ENCODE data around the gene S100A13.
"Not testable (repeated sequence)": the region's sequence is repeated elsewhere in the genome, so short reads cannot be mapped to it uniquely, and the experiment has no call there.

S100A13 gene

DNA sequence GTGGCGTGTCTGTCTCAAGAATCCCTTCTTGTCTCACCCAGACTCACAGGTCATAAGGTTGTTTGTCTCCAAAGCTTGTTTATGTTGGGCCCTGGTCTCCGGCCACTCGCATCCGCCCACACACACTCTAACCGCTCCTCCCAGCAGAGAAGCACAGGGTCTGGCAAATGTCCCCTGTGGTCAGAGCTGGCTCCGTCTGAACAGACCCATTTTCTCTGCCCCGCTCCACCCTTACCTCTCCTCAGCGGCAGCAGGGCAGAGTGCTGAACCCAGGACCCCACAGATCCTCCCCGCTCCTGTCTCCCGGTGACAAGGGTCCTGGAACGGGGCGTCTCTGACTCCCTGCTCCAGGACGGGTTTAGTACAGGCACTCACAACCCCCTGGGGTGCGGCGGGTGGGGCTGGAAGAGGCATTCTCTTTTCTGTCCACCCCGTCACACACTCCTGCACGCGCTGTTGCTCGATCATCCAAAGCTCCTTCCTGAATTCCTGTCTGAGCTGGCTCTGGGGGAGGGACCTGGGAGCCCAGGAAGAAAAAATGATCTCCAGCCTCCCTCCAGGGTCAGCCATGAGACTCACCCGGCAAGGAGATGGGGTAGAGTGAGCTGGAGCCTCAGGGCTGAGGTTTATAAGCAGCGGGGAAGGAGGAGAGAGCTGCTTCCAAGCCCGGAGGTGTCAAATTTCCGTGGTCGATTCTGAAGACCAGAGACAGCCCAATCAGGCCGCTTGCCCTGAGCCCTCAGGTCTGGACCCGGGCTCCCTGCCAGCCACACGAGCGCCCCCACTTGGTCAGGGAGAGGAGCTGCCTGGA, at the start of gene S100A13:
Gene S100A13 (minus strand): TSS at position 602 of the 811 bp plus-strand sequence. CDS start 1,033 bp downstream, outside the sequence.
- H3K9ac ChIP-seq (ENCODE audit: low read depth, low read length): peak within 1 kb of the TSS; percentile 58
- peaks cover 8% of the 10 kb centered on the region; the same call in 1 of the 2 replicates for H3K36me3 ChIP-seq (ENCODE audit: control insufficient read depth, insufficient read depth, low read length)
- no peaks in the 10 kb centered on the region for H3K27me3 ChIP-seq (ENCODE audit: control insufficient read depth, insufficient read depth, low read length)
- no peaks in the 10 kb centered on the region for H3K9me3 ChIP-seq (ENCODE audit: control insufficient read depth, insufficient read depth, low read length)
- peaks cover 23% of the 10 kb centered on the region for H3K4me1 ChIP-seq (ENCODE audit: control insufficient read depth, insufficient read depth, low read length)
- H3K27ac ChIP-seq (ENCODE audit: low read depth, low read length): peak within 1 kb of the TSS; percentile 84
- H3K4me3 ChIP-seq (ENCODE audit: low read depth, low read length): peak within 1 kb of the TSS; percentile 73

DNA sequence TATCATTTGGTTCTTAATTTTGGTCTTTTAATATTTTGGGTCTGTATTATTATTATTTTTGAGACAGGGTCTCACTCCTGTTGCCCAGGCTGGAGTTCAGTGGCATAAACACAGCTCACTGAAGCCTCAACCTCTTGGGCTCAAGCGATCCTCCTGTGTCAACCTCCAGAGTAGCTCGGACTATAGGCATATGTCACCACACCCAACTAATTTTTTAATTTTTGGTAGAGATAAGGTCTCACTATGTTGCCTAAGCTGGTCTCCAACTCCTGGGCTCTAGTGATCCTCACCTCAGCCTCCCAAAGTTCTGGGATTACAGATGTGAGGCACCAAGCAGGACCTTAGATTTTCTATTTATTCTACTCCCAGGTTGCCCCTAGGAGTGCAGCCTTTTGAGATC, 46.2 kb upstream of the S100A13 start:
- H3K4me3 ChIP-seq (ENCODE audit: low read depth, low read length): no peak overlapping the region
- peaks cover 15% of the 10 kb centered on the region for H3K36me3 ChIP-seq (ENCODE audit: control insufficient read depth, insufficient read depth, low read length)
- no peaks in the 10 kb centered on the region for H3K9me3 ChIP-seq (ENCODE audit: control insufficient read depth, insufficient read depth, low read length)
- H3K9ac ChIP-seq (ENCODE audit: low read depth, low read length): no peak overlapping the region
- peaks cover 7% of the 10 kb centered on the region; the same call in 1 of the 2 replicates for H3K4me1 ChIP-seq (ENCODE audit: control insufficient read depth, insufficient read depth, low read length)
- H3K27ac ChIP-seq (ENCODE audit: low read depth, low read length): no peak overlapping the region
- H3K27me3 ChIP-seq (ENCODE audit: control insufficient read depth, insufficient read depth, low read length): peaks cover 8% of the 10 kb centered on the region

DNA sequence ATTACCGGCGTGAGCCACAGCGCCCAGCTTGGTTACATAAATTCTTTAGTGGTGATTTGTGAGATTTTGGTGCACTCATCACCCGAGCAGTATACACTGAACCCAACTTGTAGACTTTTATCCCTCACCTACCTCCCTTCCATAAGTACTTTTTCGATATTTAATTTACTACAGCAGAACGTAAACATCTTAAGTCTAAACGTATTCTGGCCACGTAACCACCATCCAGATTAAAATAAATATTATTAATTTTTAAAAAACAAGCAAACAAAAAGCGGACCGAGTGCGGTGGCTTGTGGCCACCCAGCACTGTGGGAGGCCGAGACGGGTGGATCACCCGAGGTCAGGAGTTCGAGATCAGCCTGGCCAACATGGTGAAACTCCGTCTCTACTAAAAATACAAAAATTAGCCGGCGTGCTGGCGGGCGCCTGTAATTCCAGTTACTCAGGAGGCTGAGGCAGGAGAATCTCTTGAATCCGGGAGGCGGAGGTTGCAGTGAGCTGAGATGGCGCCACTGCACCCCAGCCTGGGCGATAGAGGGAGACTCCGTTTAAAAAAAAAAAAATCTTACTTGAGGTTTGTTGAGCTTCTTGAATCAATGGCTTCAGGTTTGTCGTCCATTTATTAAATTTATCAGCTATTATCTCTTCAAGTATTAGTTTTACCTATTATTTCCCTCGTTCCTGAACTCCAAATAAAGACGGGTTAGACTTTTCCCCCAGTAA, 44.5 kb upstream of the S100A13 start:
- not testable (repeated sequence) for H3K4me1 ChIP-seq (ENCODE audit: control insufficient read depth, insufficient read depth, low read length); H3K9me3 ChIP-seq (ENCODE audit: control insufficient read depth, insufficient read depth, low read length); H3K27me3 ChIP-seq (ENCODE audit: control insufficient read depth, insufficient read depth, low read length)
- peak overlapping the region; percentile 49 for H3K9ac ChIP-seq (ENCODE audit: low read depth, low read length)
- H3K4me3 ChIP-seq (ENCODE audit: low read depth, low read length): peak overlapping the region; percentile 85
- peaks cover 32% of the 10 kb centered on the region for H3K36me3 ChIP-seq (ENCODE audit: control insufficient read depth, insufficient read depth, low read length)
- peak overlapping the region; percentile 83 for H3K27ac ChIP-seq (ENCODE audit: low read depth, low read length)

DNA sequence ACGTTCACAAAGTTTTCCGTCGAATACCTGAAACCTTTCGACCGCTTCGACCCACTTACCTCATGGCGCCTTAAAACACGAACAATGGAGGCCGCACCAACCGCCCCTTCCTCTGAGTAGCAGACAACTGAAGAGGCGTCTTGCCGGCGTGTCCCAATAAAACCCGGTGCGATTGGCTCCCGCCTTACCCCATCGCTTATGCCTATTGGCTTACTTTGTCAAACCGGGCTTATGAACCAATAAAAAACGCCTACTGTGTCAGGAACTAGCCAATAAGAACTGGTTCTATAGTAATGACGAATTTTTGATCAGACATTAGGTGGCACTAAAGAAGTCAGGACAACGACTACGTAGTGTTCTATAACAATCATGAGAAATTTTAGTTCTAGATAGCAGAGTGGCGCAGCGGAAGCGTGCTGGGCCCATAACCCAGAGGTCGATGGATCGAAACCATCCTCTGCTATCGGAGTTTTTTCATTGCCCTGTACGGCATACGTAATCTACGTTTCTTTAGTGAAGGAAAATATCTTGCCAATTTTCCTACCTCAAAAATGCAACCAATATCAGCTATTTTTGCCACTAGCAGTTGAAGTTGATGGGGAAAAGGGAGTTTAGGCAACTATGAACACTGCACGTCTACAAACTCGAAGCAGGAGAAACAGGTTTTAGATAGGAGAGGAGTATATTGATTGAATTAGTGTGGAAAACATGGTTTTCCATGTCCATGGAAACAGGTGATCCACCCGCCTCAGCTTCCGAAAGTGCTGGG, 43.7 kb upstream of the S100A13 start, which contains the start of gene ILF2:
Gene ILF2 (minus strand): TSS at position 135 of the 769 bp plus-strand sequence. CDS start 71 bp downstream, at position 64.
- Histone ChIP-seq H3K27me3 (ENCODE audit: control insufficient read depth, insufficient read depth, low read length) (no peaks in the 10 kb centered on the region), H3K9me3 (ENCODE audit: control insufficient read depth, insufficient read depth, low read length) (no peaks in the 10 kb centered on the region), H3K4me1 (ENCODE audit: control insufficient read depth, insufficient read depth, low read length) (peaks cover 4% of the 10 kb centered on the region; the same call in 1 of the 2 replicates), H3K4me3 (ENCODE audit: low read depth, low read length) (peak within 1 kb of the TSS; percentile 85), H3K9ac (ENCODE audit: low read depth, low read length) (peak within 1 kb of the TSS; percentile 93), H3K27ac (ENCODE audit: low read depth, low read length) (peak within 1 kb of the TSS; percentile 86), H3K36me3 (ENCODE audit: control insufficient read depth, insufficient read depth, low read length) (peaks cover 40% of the 10 kb centered on the region)

DNA sequence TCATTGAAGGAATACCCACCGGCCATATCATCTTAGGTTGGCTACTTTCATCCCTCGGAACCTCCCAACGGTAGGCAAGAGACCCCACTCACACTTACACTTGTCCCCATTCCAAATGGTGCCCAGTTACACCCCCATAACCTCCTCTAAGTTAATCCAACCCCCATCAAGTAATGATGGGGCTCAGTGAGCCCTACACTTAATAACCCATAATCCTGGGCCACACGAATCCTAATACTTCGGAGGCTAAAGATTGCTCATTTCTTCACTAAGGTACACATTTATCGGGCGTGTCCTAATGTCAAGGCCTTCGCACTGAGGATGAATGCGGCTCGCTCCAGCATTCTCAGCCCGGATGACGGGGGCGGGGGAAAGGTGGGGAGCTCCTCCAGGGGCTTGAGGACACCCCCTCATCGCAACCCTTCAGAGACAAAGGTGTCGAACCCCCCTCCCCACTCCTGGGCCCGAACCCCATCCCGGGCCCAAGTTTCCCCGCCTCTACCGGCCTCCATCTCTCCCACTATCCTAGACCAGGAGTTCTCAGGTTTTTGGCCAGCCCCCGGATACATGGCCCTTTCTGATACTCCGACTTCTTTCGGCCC, 43.1 kb upstream of the S100A13 start:
- Histone ChIP-seq H3K9ac (ENCODE audit: low read depth, low read length) (peak overlapping the region; percentile 93), H3K4me3 (ENCODE audit: low read depth, low read length) (peak overlapping the region; percentile 78), H3K27ac (ENCODE audit: low read depth, low read length) (peak overlapping the region; percentile 86), H3K27me3 (ENCODE audit: control insufficient read depth, insufficient read depth, low read length) (no peaks in the 10 kb centered on the region), H3K4me1 (ENCODE audit: control insufficient read depth, insufficient read depth, low read length) (peaks cover 4% of the 10 kb centered on the region; the same call in 1 of the 2 replicates), H3K9me3 (ENCODE audit: control insufficient read depth, insufficient read depth, low read length) (no peaks in the 10 kb centered on the region), H3K36me3 (ENCODE audit: control insufficient read depth, insufficient read depth, low read length) (peaks cover 47% of the 10 kb centered on the region)

DNA sequence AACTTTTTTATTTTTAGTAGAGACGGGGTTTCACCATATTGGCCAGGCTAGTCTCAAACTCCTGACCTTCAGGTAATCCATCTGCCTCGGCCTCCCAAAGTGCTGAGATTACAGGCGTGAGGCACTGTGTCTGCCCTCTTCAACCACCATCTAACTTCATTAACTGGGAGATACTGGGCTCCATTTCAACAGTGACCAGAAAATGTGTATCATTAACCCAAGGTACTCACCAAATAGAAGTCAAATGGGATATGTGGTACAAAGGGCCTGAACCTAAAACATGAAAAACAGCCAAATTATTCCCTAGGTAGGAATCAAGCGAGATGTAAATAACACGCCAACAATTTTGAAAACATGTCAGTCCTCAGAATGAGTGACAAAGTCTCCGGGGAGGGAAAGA, 42.3 kb upstream of the S100A13 start:
- H3K9me3 ChIP-seq (ENCODE audit: control insufficient read depth, insufficient read depth, low read length): no peaks in the 10 kb centered on the region
- peak overlapping the region; percentile 78 for H3K4me3 ChIP-seq (ENCODE audit: low read depth, low read length)
- H3K27ac ChIP-seq (ENCODE audit: low read depth, low read length): no peak overlapping the region
- H3K27me3 ChIP-seq (ENCODE audit: control insufficient read depth, insufficient read depth, low read length): no peaks in the 10 kb centered on the region
- peaks cover 4% of the 10 kb centered on the region; the same call in 1 of the 2 replicates for H3K4me1 ChIP-seq (ENCODE audit: control insufficient read depth, insufficient read depth, low read length)
- 0 out of 2 replicates have a peak overlapping the region, but pooled peaks have one; percentile 93 for H3K9ac ChIP-seq (ENCODE audit: low read depth, low read length)
- H3K36me3 ChIP-seq (ENCODE audit: control insufficient read depth, insufficient read depth, low read length): peaks cover 54% of the 10 kb centered on the region

DNA sequence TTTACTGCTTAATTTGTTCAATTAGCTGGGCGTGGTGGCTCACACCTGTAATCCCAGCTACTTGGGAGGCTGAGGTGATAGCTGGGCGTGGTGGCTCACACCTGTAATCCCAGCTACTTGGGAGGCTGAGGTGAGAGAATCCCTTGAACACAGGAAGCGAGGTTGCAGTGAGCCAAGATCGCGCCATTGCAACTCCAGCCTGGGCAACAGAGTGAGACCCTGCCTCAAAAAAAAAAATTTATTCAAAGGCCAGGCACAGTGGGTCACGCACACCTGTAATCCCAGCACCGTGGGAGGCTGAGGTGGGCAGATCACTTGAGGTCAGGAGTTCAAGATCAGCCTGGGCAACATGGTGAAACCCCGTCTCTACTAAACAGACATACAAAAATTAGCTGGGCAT, 41.4 kb upstream of the S100A13 start:
- H3K9ac ChIP-seq (ENCODE audit: low read depth, low read length); H3K27me3 ChIP-seq (ENCODE audit: control insufficient read depth, insufficient read depth, low read length); H3K4me3 ChIP-seq (ENCODE audit: low read depth, low read length); H3K27ac ChIP-seq (ENCODE audit: low read depth, low read length); H3K9me3 ChIP-seq (ENCODE audit: control insufficient read depth, insufficient read depth, low read length); H3K4me1 ChIP-seq (ENCODE audit: control insufficient read depth, insufficient read depth, low read length): not testable (repeated sequence)
- peaks cover 64% of the 10 kb centered on the region for H3K36me3 ChIP-seq (ENCODE audit: control insufficient read depth, insufficient read depth, low read length)

DNA sequence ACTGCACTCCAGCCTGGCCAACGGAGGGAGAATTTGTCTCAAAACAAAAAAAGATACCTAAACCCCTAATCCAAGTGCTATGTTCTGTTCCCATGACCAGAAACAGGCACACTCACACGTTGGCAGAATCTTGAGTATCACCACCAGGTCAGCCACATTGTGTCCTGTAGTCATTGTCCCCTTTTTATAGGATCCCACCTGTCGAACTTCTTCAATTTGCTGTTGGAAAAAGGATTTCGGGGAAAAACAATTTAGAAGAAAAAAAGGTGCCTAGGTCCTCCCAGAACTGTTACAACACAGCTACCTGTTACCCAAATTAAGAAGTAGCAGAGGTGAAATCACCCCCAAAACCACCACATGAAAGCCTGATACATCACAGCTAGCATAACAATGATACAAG, 40.1 kb upstream of the S100A13 start:
- Histone ChIP-seq H3K9ac (ENCODE audit: low read depth, low read length) (no peak overlapping the region), H3K27ac (ENCODE audit: low read depth, low read length) (no peak overlapping the region), H3K4me1 (ENCODE audit: control insufficient read depth, insufficient read depth, low read length) (peaks cover 4% of the 10 kb centered on the region; the same call in 1 of the 2 replicates), H3K27me3 (ENCODE audit: control insufficient read depth, insufficient read depth, low read length) (no peaks in the 10 kb centered on the region), H3K36me3 (ENCODE audit: control insufficient read depth, insufficient read depth, low read length) (peaks cover 76% of the 10 kb centered on the region), H3K9me3 (ENCODE audit: control insufficient read depth, insufficient read depth, low read length) (no peaks in the 10 kb centered on the region), H3K4me3 (ENCODE audit: low read depth, low read length) (no peak overlapping the region)

DNA sequence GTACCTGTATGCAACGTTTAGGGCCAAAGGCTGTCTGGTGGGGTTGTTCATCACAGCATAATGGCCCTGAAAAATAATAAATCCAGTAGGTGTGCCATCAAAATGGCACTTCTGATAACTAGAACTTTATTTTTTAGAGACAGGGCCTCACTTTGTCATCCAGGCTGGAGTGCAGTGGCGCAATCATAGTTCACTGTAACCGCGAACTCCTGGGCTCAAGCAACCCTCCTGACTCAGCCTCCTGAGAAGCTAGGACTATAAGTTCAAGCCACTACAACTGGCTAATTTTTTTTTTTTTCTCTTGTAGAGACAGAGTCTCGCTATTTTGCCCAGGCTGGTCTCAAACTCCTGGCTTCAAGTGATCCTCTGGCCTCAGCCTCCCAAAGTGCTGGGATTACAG, 35.9 kb upstream of the S100A13 start:
- no peak overlapping the region for H3K4me3 ChIP-seq (ENCODE audit: low read depth, low read length)
- no peak overlapping the region for H3K9ac ChIP-seq (ENCODE audit: low read depth, low read length)
- peaks cover 81% of the 10 kb centered on the region for H3K36me3 ChIP-seq (ENCODE audit: control insufficient read depth, insufficient read depth, low read length)
- H3K27ac ChIP-seq (ENCODE audit: low read depth, low read length): no peak overlapping the region
- no peaks in the 10 kb centered on the region for H3K9me3 ChIP-seq (ENCODE audit: control insufficient read depth, insufficient read depth, low read length)
- H3K27me3 ChIP-seq (ENCODE audit: control insufficient read depth, insufficient read depth, low read length): no peaks in the 10 kb centered on the region
- H3K4me1 ChIP-seq (ENCODE audit: control insufficient read depth, insufficient read depth, low read length): peaks cover 5% of the 10 kb centered on the region

DNA sequence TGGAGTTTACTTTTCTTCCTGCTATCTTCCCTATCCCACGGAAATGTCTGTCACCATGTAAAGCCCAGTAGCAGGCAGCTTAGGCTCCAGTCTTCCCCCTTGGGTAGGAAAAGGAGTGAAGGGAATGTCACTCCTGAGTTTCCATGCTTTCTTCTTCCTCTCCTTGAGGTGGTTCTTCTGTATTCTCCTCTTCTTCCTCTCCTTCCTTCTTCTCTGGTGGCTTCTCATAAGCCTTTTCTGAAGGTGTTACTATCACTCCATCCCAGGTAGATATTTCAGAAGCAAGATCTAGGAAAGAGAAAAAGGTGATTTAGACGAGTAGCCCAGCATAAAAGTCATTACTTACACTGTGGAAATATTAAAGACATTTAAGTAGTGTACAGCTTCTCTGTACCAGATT, 35.0 kb upstream of the S100A13 start:
- Histone ChIP-seq H3K36me3 (ENCODE audit: control insufficient read depth, insufficient read depth, low read length) (peaks cover 72% of the 10 kb centered on the region), H3K27ac (ENCODE audit: low read depth, low read length) (no peak overlapping the region), H3K27me3 (ENCODE audit: control insufficient read depth, insufficient read depth, low read length) (no peaks in the 10 kb centered on the region), H3K9ac (ENCODE audit: low read depth, low read length) (no peak overlapping the region), H3K4me1 (ENCODE audit: control insufficient read depth, insufficient read depth, low read length) (peaks cover 5% of the 10 kb centered on the region), H3K9me3 (ENCODE audit: control insufficient read depth, insufficient read depth, low read length) (no peaks in the 10 kb centered on the region), H3K4me3 (ENCODE audit: low read depth, low read length) (no peak overlapping the region)

Measured in HUES48 (cell line).